Hypothalamus (tissue), 51 donors: ENCODE data around the gene OR7A5.
"Not testable (repeated sequence)": the region's sequence is repeated elsewhere in the genome, so short reads cannot be mapped to it uniquely, and the experiment has no call there.

Experiments used
- DNase-seq, 51 donors: peaks; one replicate each; lab custom pipeline; 2025; lab: John Stamatoyannopoulos, UW

Gene OR7A5

GRCh38 chr19:14835011-14835410, at the start of gene OR7A5, which contains the start of gene OR7C1:
OR7A5 (minus strand) TSS chr19:14835185; CDS start chr19:14828241, 6,944 bp downstream.
OR7C1 (minus strand) TSS chr19:14835185; CDS start chr19:14800136, 35,049 bp downstream.
- peak in 2 of 51 donors; percentile 0 to 1 for DNase-seq

DNA sequence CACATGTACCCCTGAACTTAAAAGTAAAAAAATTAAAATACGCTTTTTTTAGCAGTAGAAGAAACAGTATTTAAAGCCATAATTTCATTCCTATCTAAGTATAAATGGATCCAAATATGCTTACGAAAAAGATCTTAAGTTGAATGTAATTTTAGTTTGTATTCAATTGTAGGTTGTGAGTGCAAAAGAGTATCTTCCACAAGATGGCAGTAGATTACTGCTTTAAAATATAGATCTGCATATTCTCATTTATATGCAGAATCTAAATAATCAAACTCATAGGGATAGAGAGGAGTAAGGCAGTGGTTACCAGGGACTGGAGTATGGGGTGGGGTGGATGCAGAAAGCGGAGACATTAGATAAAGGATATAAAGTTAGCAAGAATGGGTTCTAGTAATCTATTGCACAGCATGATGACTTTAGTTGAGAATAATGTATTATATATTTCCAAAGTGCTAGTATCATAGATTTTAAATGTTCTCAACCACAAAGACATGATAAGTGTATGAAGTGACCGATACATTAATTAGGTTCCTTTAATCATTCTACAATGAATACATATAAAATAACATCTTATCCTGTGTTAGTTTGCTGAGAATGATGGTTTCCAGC, 36.7 kb upstream of the OR7A5 start:
- DNase-seq = no peak

- no peak for DNase-seq
These were observed 33.5 kb upstream of the OR7A5 start for GRCh38 chr19:14868497-14868896.

DNA sequence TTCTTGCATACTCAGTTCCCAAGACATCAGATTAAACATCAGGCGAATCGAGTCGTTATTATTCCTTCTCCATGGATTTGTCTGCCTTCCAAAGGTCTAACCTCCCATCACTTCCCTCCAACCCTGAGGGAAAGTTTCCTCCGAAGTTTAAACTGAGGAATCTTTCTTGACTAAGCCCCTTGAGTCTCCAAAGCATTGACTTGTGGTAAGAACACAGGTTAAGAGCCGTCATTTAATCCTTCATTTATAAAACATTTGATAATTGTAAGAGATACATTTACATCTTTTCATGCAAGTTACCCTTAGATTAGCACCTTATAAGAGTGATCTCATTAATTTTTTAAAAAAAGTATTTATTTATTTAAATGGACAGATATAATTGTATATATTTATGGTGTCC, 13.8 kb upstream of the OR7A5 start, which contains the start of gene OR7A10:
Gene OR7A10, minus strand, starts transcription at position 101 of the 400 bp plus-strand sequence. CDS start 7,045 bp downstream, outside the sequence.
- no peak for DNase-seq

DNA sequence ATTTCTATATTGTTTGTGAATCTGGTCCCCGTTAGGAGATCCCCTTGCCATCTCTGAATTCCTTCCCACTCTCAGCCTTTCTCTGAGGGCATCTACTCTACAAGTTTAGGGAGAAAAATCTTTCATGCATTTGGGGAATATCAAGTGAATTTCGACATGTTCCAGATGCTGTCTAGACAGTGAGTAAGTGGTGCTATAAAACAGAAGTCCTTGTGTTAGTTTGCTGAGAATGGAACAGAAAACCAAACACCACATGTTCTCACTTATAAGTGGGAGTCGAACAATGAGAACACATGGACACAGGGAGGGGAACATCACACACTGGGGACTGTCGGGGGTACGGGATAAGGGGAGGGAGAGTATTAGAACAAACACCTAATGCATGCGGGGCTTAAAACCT, 8.6 kb upstream of the OR7A5 start:
- no peak for DNase-seq

- no peak for DNase-seq
These were observed 8.2 kb upstream of the OR7A5 start for GRCh38 chr19:14843169-14843568.

GRCh38 chr19:14840206-14840605, 5.2 kb upstream of the OR7A5 start:
- DNase-seq = no peak

- no peak for DNase-seq
These were observed 2.4 kb upstream of the OR7A5 start for GRCh38 chr19:14837391-14837790.

- no peak for DNase-seq
These were observed 4.3 kb downstream of the OR7A5 start for GRCh38 chr19:14830702-14831101.

DNA sequence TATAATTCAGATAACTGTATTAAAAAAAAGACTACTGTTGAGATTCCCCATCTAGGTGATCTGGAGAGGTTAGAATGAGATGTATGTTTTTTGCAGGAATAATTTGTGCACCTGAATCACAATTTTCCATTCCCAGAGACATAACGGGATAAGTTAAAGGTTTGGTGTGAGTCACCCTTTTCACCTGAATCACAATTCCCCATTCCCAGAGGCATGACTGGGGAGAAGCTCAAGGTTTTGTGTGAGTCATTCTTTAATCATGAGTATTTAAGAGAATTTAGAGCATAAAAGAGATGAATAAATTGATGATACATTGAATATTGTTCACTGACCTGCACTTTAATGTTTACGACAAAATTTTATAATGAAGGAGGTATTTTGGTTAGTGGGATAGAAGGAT, 9.0 kb downstream of the OR7A5 start:
- DNase-seq = no peak

- DNase-seq = no peak
These were observed 13.0 kb downstream of the OR7A5 start for GRCh38 chr19:14821937-14822336.

DNA sequence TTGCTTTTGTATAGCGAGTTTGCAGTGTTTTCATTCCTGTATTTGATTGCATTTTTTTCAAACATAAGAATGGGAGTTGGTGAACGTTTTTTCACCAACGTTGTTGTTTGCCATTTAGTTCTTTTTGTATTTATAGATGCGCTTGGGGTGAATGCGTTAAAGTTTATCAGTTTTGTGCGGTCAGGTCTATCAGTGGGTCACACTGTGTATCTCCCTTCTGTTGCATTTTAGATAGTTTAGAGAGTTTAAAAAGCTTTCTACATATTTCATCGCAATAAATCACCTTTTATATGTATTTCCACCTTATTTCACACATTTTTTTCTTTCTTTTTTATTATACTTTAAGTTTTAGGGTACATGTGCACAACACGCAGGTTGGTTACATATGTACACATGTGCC, 16.4 kb downstream of the OR7A5 start:
- DNase-seq = no peak

DNA sequence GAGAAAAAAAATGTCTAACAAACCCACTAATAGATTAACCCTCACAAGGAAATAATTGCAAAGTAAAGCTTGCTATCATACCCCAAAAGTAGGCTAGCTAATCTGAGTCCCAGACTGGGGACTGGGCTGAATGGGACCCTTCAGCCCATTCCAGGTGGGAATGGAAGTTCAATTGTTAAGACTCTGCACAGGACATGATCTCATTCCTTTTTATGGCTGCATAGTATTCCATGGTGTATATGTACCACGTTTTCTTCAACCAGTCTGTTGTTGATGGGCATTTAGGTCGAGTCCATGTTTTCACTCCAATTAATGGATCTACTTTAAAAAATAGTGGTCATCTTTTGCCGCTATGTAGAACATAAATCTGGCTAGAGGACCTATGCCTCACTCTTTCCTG, 17.9 kb downstream of the OR7A5 start:
- DNase-seq = no peak

DNA sequence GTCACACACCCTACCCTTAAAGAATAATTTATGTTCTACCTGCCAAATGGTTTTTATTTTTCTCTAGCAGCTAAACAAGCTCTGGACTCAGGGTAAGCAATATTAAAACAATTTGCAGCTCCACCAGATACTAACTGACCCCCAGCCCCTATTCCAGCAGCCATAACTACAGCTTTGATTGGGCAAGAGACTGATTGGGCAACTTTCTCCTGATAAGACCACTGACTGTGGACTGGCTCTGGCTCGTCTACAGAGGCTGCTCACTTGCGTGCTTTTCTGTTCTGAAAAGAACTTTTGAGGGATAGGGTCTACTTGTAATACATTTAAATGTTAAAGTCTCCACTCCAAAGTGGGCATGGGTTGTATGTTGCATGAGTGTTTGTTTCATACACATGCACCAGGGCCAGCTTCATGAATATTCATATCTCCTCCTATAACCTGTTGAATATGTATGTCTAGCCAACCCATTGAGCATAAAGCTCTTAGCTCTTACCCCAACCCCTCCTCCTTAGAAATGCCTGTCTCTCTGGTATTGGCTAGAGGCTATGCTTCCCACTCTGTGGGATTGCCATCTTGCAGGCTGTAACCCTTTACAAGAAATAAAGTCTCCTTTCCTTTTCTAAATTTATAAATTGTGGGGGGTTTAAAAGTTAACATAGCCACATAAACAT, 19.9 kb downstream of the OR7A5 start:
- DNase-seq = no peak

DNA sequence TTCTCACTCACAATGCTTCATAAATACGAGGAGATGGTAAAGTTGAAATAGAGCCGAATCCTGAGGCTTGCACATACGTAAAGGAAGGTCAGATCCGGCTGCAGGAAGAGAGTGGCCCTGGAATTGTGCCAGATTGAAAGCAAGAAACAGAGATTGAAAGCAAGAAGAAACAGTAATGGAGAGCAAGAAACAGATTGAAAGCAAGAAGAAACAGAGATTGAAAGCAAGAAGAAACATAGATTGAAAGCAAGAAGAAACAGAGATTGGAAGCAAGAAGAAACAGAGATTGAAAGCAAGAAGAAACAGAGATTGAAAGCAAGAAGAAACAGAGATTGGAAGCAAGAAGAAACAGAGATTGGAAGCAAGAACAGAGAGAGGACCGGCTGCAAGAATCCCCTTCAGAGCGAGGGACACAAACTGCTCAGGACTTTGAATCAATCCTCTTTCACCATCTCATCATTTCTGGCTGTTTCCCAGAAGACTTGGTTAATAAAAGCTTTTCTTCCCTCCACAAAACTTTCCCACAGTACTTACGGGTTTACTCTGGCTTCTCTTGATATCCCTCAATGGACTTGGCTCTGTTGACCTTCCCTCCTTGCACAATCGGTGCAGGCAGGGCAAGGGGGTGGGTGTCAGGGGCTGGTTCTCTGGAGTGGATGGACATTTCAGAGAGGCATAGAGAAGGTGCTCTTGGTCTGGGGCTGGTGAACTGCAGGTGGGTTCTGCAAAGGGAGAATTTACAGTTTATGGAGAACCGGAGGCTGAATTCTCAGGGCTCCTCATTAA, 25.5 kb downstream of the OR7A5 start:
- no peak for DNase-seq

GRCh38 chr19:14804765-14805164, 30.2 kb downstream of the OR7A5 start:
- no peak for DNase-seq

DNA sequence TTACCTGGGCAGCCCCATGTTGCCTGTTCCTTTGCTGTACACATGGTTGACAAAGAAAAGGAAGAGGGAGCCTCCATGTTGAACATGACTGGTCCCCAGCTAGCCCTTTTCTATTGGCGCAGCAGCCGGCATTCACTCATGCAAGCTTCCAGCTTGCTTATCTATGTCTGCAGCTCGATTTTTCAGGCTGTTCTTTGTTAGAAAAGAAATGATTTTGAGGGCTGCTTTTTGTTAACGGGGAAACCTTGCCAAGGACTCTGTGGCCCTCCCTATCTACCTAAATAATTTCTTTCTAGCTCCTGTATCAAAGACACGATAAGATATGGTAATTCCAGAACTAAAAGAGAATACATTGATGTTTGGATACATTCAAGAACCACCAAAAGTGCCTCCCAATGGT, 36.2 kb downstream of the OR7A5 start:
- DNase-seq = no peak

DNA sequence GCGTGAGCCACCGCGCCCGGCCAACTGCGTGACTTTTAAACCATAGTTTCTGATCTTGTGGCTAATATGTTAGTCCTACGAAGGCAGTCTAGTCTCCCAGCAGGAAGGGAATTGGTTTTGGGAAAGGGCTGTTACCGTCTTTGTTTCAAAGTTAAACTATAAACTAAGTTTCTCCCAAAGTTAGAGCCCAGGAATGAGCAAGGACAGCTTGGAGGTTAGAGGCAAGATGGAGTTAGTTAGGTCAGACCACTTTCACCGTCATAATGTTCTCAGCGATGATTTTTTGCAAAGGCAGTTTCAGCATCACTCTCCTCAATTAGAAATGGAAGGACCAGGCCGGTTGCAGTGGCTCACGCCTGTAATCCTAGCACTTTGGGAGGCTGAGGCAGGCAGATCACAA, 39.0 kb downstream of the OR7A5 start:
- DNase-seq = no peak

GRCh38 chr19:14795078-14795721, 39.8 kb downstream of the OR7A5 start:
- DNase-seq = no peak

DNA sequence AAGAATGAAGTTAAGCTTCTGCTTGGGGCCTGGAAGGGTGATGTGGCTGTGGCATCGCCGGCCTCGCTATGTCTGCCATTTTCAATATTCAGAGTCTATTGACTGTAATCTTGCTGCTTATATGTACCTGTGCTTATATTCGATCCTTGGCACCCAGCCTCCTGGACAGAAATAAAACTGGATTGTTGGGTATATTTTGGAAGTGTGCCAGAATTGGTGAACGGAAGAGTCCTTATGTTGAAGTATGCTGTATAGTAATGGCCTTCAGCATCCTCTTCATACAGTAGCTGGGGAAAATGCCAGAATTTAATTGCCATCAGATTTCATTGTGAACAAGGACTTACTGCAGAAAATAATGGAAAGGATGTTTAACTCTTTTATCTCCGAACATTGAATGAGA, 42.7 kb downstream of the OR7A5 start:
- DNase-seq = not testable (repeated sequence)

- DNase-seq = peak in 3 of 51 donors; percentile 0 to 27 (median 3)
These were observed 48.5 kb downstream of the OR7A5 start for GRCh38 chr19:14786421-14786851.
